NCI-H2107 treated with DMSO at 0.1 percent for 48 hours (cell line): ENCODE data around the gene ZNF593OS.

ENCODE experiments used
- DNase-seq: peaks from one replicate; lab custom pipeline; 2025; ENCODE audit not compliant: unreplicated experiment; lab: John Stamatoyannopoulos, UW

ZNF593OS gene

GRCh38 chr1:26127235-26128163 lies 44.1 kb downstream of the ZNF593OS start:
- no peak for DNase-seq

- DNase-seq = peak; percentile 98
These were observed 45.1 kb downstream of the ZNF593OS start for GRCh38 chr1:26126321-26127084.

DNA sequence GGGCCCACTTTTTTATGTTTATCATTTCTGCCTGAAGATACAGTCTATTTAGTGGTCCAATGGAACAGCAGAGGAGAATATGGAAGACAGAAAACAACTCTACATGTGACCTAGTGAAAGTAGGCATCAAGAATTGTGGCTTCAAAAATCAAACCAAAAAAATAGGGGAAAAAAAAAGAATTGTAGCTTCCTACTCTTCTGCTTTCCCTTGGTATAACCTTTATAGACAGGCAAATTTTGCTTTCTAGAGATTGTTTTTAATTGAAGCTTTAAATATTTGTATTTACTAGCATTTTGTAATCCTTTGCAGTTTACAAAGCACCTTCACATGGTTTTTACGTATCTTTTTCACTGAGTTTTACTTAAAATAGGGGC lies 45.7 kb downstream of the ZNF593OS start:
- DNase-seq = no peak

GRCh38 chr1:26125382-26125781 lies 46.2 kb downstream of the ZNF593OS start:
- no peak for DNase-seq

GRCh38 chr1:26124418-26125331 lies 47.0 kb downstream of the ZNF593OS start:
- no peak for DNase-seq

- no peak for DNase-seq
These were observed 48.4 kb downstream of the ZNF593OS start for GRCh38 chr1:26122988-26123973.

- no peak for DNase-seq
These were observed 49.5 kb downstream of the ZNF593OS start for GRCh38 chr1:26121854-26122773.

DNA sequence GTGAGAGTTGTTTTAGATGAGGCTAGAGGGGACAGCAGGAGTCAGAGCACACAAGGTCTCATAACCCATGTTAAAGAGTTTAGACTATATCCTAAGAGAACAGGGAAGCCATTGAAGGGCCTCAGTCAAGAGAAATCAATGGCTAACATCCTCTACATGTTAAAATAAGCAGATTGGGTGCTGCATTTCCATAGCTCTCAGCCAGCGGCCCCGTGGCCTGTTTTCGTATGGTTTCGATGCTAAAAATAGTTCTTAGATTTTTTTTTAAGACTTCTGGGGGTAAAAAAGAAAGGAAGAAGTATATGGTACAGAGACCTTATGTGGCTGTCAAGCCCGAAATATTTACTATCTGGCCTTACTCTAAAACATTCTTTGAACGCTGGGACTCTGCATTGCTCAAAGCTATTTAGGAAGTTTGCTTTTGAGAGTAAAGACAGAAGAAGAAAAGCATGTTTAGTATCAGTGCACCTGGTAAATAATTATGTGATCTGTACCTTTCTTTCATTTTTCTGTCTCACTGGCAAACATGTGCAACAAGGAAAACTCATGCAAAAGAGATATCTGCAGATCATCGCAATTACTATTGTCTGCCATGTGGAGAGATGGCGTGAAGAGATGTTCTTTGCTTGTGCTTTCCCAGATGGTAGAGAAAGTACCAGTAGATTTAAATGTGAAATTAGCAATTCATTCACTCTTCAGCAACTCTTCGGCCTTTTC lies 51.6 kb downstream of the ZNF593OS start:
- DNase-seq = no peak
